ENCODE data around the gene TMEM129. TPM values are rescaled to one million over a fixed set of nuclear protein-coding genes. Genes with fewer than 3 reads are reported as not detected.
A peak's percentile ranks its signal among the peaks of the same experiment; 100 is the strongest.

The TMEM129 gene
- total and polyA plus RNA-seq, 12 donors, result 28.1 to 45.6 (median 33.2) TPM

DNA sequence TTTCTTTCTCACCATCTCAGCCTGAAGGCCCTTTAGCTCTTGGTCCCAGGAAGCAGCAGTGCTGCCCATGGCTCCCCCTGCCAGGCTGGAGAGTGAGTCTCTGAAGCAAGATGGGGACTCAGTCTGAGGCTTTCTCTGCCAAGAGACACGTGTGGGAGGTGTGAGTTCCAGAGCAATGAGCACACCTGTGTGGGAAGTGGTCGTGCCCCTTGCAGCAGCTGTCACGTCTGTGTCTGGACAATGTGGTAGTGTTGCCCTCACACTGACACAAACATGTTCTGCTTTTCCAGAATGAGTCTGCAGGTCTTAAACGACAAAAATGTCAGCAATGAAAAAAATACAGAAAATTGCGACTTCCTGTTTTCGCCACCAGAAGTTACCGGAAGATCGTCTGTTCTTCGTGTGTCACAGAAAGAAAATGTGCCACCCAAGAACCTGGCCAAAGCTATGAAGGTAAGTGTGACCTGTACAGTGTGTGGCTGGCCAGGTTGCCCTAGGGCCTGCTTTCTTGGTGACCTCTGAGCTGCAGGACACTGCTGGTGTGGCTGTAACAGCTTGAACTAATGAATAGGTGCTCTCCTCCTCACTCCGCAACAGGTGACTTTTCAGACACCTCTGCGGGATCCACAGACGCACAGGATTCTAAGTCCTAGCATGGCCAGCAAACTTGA, 2.1 kb upstream of the TMEM129 start:
- 78 to 83% methylated on average over 12 of the region's 12 CpGs for WGBS, 2 donors
- H3K4me3 ChIP-seq, result peak overlapping the region in 2 of 10 donors; percentile 20 to 83
- no peak for DNase-seq
- peaks cover 0 to 55% (median 6%) of the 10 kb centered on the region in 9 donors for H3K36me3 ChIP-seq
- no peaks in the 10 kb centered on the region for H3K9me3 ChIP-seq
- H3K4me1 ChIP-seq, result peaks cover 31 to 84% (median 49%) of the 10 kb centered on the region in 9 donors
- ATAC-seq, result no peak
- no peaks in the 10 kb centered on the region for H3K27me3 ChIP-seq
- intact Hi-C loops (cut with DNase I), result loop anchor here in 4 of 10 donors (10.0 kb wide), 2 partner anchors 368 to 378 kb away; partner anchors contain the start of gene UVSSA (in 1 of the 4)
- H3K27ac ChIP-seq, result peak overlapping the region in 5 of 10 donors; percentile 3 to 92 (median 22)
- TF ChIP-seq, protein P1, sequence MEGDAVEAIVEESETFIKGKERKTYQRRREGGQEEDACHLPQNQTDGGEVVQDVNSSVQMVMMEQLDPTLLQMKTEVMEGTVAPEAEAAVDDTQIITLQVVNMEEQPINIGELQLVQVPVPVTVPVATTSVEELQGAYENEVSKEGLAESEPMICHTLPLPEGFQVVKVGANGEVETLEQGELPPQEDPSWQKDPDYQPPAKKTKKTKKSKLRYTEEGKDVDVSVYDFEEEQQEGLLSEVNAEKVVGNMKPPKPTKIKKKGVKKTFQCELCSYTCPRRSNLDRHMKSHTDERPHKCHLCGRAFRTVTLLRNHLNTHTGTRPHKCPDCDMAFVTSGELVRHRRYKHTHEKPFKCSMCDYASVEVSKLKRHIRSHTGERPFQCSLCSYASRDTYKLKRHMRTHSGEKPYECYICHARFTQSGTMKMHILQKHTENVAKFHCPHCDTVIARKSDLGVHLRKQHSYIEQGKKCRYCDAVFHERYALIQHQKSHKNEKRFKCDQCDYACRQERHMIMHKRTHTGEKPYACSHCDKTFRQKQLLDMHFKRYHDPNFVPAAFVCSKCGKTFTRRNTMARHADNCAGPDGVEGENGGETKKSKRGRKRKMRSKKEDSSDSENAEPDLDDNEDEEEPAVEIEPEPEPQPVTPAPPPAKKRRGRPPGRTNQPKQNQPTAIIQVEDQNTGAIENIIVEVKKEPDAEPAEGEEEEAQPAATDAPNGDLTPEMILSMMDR (IDR thresholded peaks at IDR 0.05), result no peak

DNA sequence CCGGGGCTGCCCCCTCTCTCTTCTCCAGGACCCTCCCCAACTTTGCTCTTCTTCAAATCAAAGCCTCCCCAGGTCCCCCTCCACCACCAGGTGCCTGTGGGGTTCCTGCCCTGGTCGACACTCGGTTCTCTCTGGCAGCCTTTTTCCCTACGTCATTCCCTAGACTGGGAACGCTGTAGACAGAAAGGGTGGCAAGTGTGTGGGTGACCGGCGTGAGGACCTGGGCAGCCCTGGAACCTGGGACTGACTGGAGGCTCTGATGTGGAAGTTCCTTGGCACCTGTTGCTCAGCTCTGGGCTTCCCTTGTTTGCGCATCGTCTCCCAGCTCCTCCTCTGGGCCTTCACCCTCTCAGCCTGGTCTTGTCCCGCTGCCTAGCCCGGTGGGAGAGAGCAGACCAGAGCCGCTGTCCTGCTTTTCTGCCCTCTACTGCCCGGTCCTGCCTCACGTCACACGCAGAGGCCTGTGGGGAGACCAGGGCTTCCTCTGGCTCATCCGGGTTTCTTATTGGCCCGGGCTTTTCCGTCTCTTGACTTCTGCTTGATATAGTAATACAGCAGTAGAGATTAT, 1.5 kb upstream of the TMEM129 start:
- DNase-seq, result no peak
- Histone ChIP-seq H3K27ac (peak overlapping the region in 5 of 10 donors; percentile 14 to 94 (median 22)), H3K4me3 (peak overlapping the region in 1 of 10 donors; percentile 83), H3K4me1 (peaks cover 29 to 84% (median 52%) of the 10 kb centered on the region in 9 donors), H3K9me3 (no peaks in the 10 kb centered on the region), H3K36me3 (peaks cover 0 to 55% (median 6%) of the 10 kb centered on the region in 9 donors), H3K27me3 (no peaks in the 10 kb centered on the region)
- intact Hi-C loops (cut with DNase I), result loop anchor here in 4 of 10 donors (10.0 kb wide), 2 partner anchors 368 to 378 kb away; partner anchors contain the start of gene UVSSA (in 1 of the 4)
- ATAC-seq, result no peak
- 49 to 51% methylated on average over 18 of the region's 18 CpGs for WGBS, 2 donors
- TF ChIP-seq, protein P1 (IDR thresholded peaks at IDR 0.05), result no peak

DNA sequence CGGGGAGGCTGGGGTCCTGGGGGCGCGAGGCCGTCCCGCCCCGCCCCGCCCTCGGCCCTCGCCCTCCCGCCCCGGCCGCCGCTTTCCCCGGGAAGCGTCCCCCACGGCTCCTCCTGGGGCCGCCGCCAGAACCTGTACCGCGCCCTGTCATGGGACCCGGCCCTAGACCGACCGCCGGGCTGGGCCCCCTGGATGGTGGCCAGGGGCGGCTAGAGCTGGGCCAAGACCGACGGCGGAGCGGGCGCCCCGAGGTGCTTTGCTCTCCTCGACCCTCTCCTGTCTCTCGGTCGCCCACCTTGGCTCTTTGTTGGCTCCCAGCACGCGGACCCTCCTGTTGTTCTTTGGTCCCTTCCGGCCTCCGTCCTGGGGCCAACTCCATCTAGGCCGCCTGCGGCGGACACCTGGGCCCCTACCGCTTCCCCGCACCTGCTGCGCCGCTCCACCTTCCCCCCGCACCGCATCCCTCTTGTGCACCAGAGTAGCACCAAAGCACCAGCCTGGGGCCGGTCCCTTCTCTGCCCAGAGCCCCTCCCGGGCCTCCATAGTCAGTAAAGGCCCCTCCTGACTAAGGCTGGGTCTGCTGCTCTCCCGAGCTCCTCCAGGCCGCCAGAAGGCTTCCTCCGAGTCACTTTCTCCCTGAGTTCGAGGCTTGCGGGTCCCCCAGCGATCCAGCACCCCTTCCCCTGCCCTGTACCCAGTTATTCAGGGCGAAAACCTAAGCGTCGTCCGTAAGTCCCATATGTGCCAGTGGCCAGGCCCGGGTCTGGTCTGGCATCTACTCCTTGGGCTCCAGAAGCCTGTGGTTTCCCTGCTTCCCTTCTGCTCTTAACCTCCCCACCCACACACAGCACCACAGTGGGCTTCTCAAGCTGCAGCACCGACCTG, 785 bp upstream of the TMEM129 start:
- intact Hi-C loops (cut with DNase I), result loop anchor here in 5 of 10 donors (1.0 to 10.0 kb wide), 3 partner anchors 10 to 377 kb away; partner anchors contain the start of genes SLBP (in 1 of the 5) and UVSSA (in 1 of the 5)
- peak in 1 of 2 donors; percentile 40 for DNase-seq
- H3K4me1 ChIP-seq, result peaks cover 28 to 77% (median 50%) of the 10 kb centered on the region in 9 donors

More for the DNA sequence above, 785 bp upstream of the TMEM129 start:
- Histone ChIP-seq H3K27ac (peak overlapping the region in 5 of 10 donors; percentile 4 to 94 (median 92)), H3K36me3 (peaks cover 0 to 56% (median 6%) of the 10 kb centered on the region in 9 donors), H3K9me3 (no peaks in the 10 kb centered on the region), H3K4me3 (peak overlapping the region; percentile 9 to 97 (median 84)), H3K27me3 (no peaks in the 10 kb centered on the region)
- TF ChIP-seq, protein P1 (IDR thresholded peaks at IDR 0.05), result no peak
- no peak for ATAC-seq
- WGBS, 2 donors, result 4 to 5% methylated on average over 56 to 61 of the region's 61 CpGs

All from heart right ventricle (tissue), 16 donors.